Effector memory CD8-positive, alpha-beta T cell (primary cell): ENCODE measurements around the gene WNT8B.
A peak's percentile ranks its signal among the peaks of the same experiment; 100 is the strongest.

Source experiments
- ATAC-seq: fragments of 150-1000 bp; cut with Tn5 transposase; replicated peaks from 2 replicates; pipeline ENCODE4 v1.10.0; 2021; ENCODE audit warnings: mild to moderate bottlenecking, moderate library complexity
- DNase-seq, 3 experiments: peaks; one replicate each; pipeline ENCODE4 v3.0.0; 2021
- H3K27ac Mint-ChIP-seq, 2 donors: one replicate each; pipeline ENCODE4 v1.8.0; 2022; ENCODE audit warnings: mild to moderate bottlenecking in 2 of 2, mixed read lengths in 2 of 2, moderate library complexity in 2 of 2
- H3K27me3 Mint-ChIP-seq, 2 donors: one replicate each; pipeline ENCODE4 v1.8.0; 2022; ENCODE audit warnings: mixed read lengths in 2 of 2
- H3K36me3 Mint-ChIP-seq: one replicate; pipeline ENCODE4 v1.8.0; 2022; ENCODE audit warnings: mild to moderate bottlenecking, moderate library complexity, mixed read lengths; ENCODE audit not compliant: insufficient read depth
- H3K4me1 Mint-ChIP-seq, 2 donors: one replicate each; pipeline ENCODE4 v1.8.0; 2022; ENCODE audit warnings: low read depth in 2 of 2, mixed read lengths in 2 of 2
- H3K4me3 Mint-ChIP-seq, 2 donors: one replicate each; pipeline ENCODE4 v1.8.0; 2022; ENCODE audit warnings: mild to moderate bottlenecking in 2 of 2, mixed read lengths in 2 of 2, moderate library complexity in 2 of 2
- H3K9me3 Mint-ChIP-seq, 2 donors: one replicate each; pipeline ENCODE4 v1.8.0; 2022; ENCODE audit warnings: mixed read lengths in 2 of 2

WNT8B gene

DNA sequence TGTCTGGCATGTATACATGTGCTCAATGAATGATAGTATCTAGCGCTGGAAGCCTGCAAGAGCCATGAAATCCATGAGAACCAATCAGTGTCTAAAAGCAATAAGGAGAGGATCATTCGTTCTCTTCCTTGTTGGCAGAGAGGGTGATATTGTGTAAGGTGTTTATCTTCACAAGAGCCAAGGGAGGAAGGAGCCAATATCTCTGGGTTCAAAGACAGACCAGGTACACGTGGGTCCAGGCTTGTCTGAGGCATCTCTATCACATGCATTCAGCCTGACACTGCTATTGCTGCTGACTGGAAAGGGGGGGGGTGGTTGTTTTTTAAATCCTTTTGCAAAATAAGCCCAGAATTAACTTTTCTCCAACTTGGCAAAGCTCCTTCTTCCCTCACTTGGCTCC, 52.8 kb downstream of the WNT8B start:
- H3K27ac Mint-ChIP-seq: no peak overlapping the region
- peaks cover 22 to 33% of the 10 kb centered on the region in 2 donors for H3K4me1 Mint-ChIP-seq
- no peaks in the 10 kb centered on the region for H3K27me3 Mint-ChIP-seq
- H3K36me3 Mint-ChIP-seq: peaks cover 22% of the 10 kb centered on the region
- H3K4me3 Mint-ChIP-seq: no peak overlapping the region
- no peaks in the 10 kb centered on the region for H3K9me3 Mint-ChIP-seq
- DNase-seq (no peak), ATAC-seq (no peak)

- ATAC-seq: no peak
- Mint-ChIP-seq H3K27me3 (no peaks in the 10 kb centered on the region), H3K4me3 (no peak overlapping the region), H3K27ac (no peak overlapping the region), H3K36me3 (peaks cover 14% of the 10 kb centered on the region), H3K9me3 (no peaks in the 10 kb centered on the region), H3K4me1 (peaks cover 10 to 21% of the 10 kb centered on the region in 2 donors)
- no peak for DNase-seq
Measured at GRCh38 chr10:100516847-100517246, 54.0 kb downstream of the WNT8B start.

DNA sequence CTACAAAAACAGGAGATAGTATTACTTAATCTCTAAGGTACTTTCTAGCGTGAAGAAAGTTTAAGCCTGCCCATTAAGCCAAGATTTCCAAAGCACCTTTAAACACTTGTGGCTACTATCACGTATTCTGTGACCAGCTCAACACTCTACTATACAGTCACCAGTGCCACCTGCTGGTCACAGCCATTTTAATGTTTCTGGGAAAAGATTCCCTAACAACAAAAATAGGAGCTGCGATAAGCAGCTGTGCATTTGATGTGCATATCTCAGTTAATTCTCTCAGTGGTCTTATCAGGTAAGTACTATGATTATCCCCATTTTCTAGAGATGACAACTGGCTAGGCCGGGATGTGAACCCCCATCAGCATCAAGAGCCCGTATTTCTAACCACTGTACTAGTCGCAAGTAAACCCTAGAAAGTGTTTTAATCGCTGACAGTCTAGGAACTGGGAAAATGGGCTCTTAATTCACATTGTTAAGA, 56.0 kb downstream of the WNT8B start:
- H3K4me3 Mint-ChIP-seq: no peak overlapping the region
- no peaks in the 10 kb centered on the region for H3K9me3 Mint-ChIP-seq
- H3K27me3 Mint-ChIP-seq: no peaks in the 10 kb centered on the region
- peaks cover 2 to 14% of the 10 kb centered on the region in 2 donors for H3K4me1 Mint-ChIP-seq
- H3K36me3 Mint-ChIP-seq: peaks cover 22% of the 10 kb centered on the region
- ATAC-seq (peak; percentile 85), DNase-seq (peak; percentile 60 to 66 (median 64))
- no peak overlapping the region for H3K27ac Mint-ChIP-seq

DNA sequence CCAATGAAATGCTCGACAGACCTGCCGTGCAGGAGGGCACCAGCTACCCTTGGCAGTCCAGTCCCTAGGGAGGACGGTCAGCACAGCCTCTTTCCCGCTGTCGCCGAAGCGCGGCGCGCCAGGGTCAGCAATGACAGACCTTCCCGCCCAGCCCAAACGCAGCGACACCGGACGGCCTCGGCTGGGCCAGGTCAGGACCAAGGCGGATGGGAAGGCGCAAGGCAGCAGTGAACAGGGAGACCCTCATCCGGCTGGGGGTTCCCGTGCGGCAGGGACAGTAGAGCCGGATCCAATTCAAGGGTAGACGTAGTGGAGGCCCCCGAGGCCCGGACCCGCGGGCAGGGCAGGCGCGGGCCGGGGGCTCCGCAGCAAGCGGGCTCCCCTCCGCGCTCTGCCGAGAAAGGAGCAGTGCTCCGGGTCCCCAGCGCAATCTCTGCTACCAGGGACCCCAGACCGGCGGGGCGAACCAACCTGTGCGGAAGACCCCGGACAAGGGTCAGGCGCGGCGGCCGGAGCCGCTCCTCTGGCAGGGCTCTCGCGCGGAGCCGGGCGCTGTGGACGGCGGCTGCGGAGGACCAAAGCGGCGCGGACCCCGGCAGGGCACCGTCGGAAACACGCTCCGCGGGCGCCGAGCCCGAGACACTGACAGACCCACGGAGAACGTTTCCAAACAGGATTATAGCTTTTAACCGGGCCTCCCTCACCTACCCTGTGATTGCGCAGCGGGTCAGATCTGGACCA, 56.7 kb downstream of the WNT8B start, which contains the start of gene SEC31B:
SEC31B (minus strand) TSS at position 551 of the 741 bp plus-strand sequence. CDS start 2,909 bp downstream, outside the sequence.
- Mint-ChIP-seq H3K4me3 (no peak within 1 kb of the TSS), H3K36me3 (peaks cover 22% of the 10 kb centered on the region), H3K27me3 (no peaks in the 10 kb centered on the region), H3K4me1 (peaks cover 3 to 17% of the 10 kb centered on the region in 2 donors), H3K9me3 (no peaks in the 10 kb centered on the region), H3K27ac (peak within 1 kb of the TSS in 1 of 2 donors; percentile 26)
- DNase-seq (no peak), ATAC-seq (no peak)

GRCh38 chr10:100520811-100521210, 58.0 kb downstream of the WNT8B start:
- Mint-ChIP-seq H3K27me3 (no peaks in the 10 kb centered on the region), H3K36me3 (peaks cover 29% of the 10 kb centered on the region), H3K4me1 (peaks cover 3 to 20% of the 10 kb centered on the region in 2 donors), H3K9me3 (no peaks in the 10 kb centered on the region), H3K27ac (peak overlapping the region in 1 of 2 donors; percentile 26), H3K4me3 (no peak overlapping the region)
- DNase-seq (no peak), ATAC-seq (no peak)

- DNase-seq (no peak), ATAC-seq (no peak)
- Mint-ChIP-seq H3K4me3 (no peak overlapping the region), H3K27ac (peak overlapping the region in 1 of 2 donors; percentile 74), H3K27me3 (no peaks in the 10 kb centered on the region), H3K9me3 (no peaks in the 10 kb centered on the region), H3K36me3 (peaks cover 33% of the 10 kb centered on the region), H3K4me1 (peaks cover 12 to 20% of the 10 kb centered on the region in 2 donors)
Measured at GRCh38 chr10:100522107-100522801, 59.4 kb downstream of the WNT8B start.

- ATAC-seq (no peak), DNase-seq (no peak)
- H3K27ac Mint-ChIP-seq: peak overlapping the region in 1 of 2 donors; percentile 19
- no peaks in the 10 kb centered on the region for H3K27me3 Mint-ChIP-seq
- no peaks in the 10 kb centered on the region for H3K9me3 Mint-ChIP-seq
- H3K4me1 Mint-ChIP-seq: peaks cover 12 to 16% of the 10 kb centered on the region in 2 donors
- no peak overlapping the region for H3K4me3 Mint-ChIP-seq
- H3K36me3 Mint-ChIP-seq: peaks cover 33% of the 10 kb centered on the region
Measured at GRCh38 chr10:100522945-100523344, 60.1 kb downstream of the WNT8B start.

DNA sequence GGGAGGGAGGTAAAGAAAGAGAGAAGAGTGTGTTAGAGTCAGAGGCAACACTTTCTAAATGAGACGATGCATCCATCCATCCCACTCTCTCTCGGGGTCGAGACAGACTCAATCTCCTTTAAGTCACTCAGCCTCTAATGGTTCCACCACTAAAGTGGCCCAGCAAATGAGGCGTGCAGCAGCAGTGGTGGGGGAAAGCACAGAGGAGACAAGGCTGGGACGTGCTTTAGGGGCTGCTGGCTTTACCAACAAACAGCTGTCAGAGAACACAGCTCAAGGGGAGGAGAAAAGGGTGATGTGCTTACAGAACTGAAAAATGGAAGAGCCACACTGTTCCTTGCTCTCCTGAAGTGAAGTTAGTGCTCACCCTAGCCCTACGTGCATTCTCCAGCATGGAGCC, 61.4 kb downstream of the WNT8B start:
- Mint-ChIP-seq H3K4me3 (no peak overlapping the region), H3K36me3 (peaks cover 30% of the 10 kb centered on the region), H3K4me1 (peaks cover 13 to 16% of the 10 kb centered on the region in 2 donors), H3K27me3 (no peaks in the 10 kb centered on the region), H3K9me3 (no peaks in the 10 kb centered on the region), H3K27ac (peak overlapping the region in 1 of 2 donors; percentile 19)
- DNase-seq (no peak), ATAC-seq (no peak)

DNA sequence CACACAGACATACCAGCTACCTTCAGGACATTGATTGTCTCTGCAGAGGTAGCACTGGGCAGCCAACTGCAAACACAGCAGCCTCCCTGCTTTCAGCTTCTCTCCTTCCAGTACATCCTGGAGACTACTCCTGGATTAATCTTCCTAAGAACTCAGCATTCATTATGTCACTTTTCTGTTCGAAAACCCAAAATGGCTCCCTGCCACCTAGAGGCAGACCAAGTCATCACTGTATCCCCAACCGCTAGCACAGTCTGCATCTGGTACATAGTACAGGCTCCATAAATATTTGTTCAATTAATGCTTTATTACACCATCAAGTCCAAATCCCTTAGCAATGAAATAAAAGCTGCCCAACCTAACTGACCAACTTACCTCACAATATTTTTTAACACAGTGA, 61.8 kb downstream of the WNT8B start:
- DNase-seq (no peak), ATAC-seq (no peak)
- Mint-ChIP-seq H3K4me3 (no peak overlapping the region), H3K4me1 (peaks cover 13 to 18% of the 10 kb centered on the region in 2 donors), H3K36me3 (peaks cover 34% of the 10 kb centered on the region), H3K27ac (no peak overlapping the region), H3K27me3 (no peaks in the 10 kb centered on the region), H3K9me3 (no peaks in the 10 kb centered on the region)

DNA sequence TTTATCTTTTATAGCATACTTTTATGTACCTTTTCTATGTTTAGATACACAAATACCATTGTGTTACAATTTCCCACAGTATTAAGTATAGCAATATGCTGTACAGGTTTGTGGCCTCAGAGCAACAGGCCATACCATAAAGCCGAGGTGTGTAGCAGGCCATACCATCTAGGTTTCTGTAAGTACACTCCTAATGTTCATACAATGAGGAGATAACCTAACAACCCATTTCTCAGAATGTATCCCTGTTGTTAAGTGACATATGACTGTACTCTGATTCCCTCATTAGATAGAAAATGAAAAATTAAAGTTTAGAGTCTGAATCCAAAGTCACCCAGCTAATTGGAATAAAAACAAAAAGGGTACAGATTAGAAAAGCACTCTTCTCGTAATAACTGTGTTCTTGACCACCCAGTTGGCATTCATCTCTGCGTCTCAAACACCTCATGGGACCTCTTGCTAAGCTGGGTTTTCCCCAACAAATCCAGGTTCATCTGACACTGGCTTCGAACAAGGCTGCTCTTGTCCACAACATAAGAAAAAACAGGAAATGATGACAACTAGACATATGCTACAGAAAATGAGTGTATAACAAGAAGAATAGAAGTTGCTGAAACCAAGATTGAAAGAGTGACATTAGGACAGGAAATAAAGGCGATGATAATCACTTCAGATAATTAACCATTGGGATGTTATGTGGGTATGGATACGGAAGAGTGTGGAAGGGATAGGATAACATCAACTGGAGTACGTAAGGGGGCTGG, 65.5 kb downstream of the WNT8B start:
- H3K9me3 Mint-ChIP-seq: no peaks in the 10 kb centered on the region
- DNase-seq (no peak), ATAC-seq (peak; percentile 48)
- H3K27me3 Mint-ChIP-seq: no peaks in the 10 kb centered on the region
- peaks cover 19 to 26% of the 10 kb centered on the region in 2 donors for H3K4me1 Mint-ChIP-seq
- H3K4me3 Mint-ChIP-seq: peak overlapping the region; percentile 91 to 96
- H3K27ac Mint-ChIP-seq: peak overlapping the region; percentile 97 to 98
- H3K36me3 Mint-ChIP-seq: peaks cover 33% of the 10 kb centered on the region

- H3K36me3 Mint-ChIP-seq: peaks cover 29% of the 10 kb centered on the region
- ATAC-seq: peak; percentile 18
Measured at GRCh38 chr10:100528921-100529474, 66.2 kb downstream of the WNT8B start.

GRCh38 chr10:100529475-100530298, 66.9 kb downstream of the WNT8B start, which contains the start of gene NDUFB8:
NDUFB8 (minus strand) TSS chr10:100529871; CDS start chr10:100529851, 20 bp downstream.
- no peaks in the 10 kb centered on the region for H3K27me3 Mint-ChIP-seq
- H3K4me3 Mint-ChIP-seq: peak within 1 kb of the TSS; percentile 91 to 96
- peak; percentile 82 to 87 (median 86) for DNase-seq
- H3K36me3 Mint-ChIP-seq: peaks cover 29% of the 10 kb centered on the region
- H3K27ac Mint-ChIP-seq: peak within 1 kb of the TSS; percentile 97 to 98
- peak; percentile 82 for ATAC-seq
- peaks cover 15 to 23% of the 10 kb centered on the region in 2 donors for H3K4me1 Mint-ChIP-seq
- H3K9me3 Mint-ChIP-seq: no peaks in the 10 kb centered on the region

More at GRCh38 chr10:100528921-100529474, 66.2 kb downstream of the WNT8B start:
- Mint-ChIP-seq H3K4me3 (peak overlapping the region; percentile 91 to 96), H3K9me3 (no peaks in the 10 kb centered on the region), H3K27me3 (no peaks in the 10 kb centered on the region), H3K4me1 (peaks cover 19 to 23% of the 10 kb centered on the region in 2 donors), H3K27ac (peak overlapping the region; percentile 97 to 98)
- DNase-seq: peak in 2 of 3 experiments; percentile 5 to 17
